GM12891 (cell line): ENCODE results near the gene GLIPR2.
"Not testable (repeated sequence)": the region's sequence is repeated elsewhere in the genome, so short reads cannot be mapped to it uniquely, and the experiment has no call there.

Experiments
- DNase-seq: peaks from one replicate; pipeline ENCODE4 v3.0.0; 2011; ENCODE audit warnings: low spot score; ENCODE audit not compliant: insufficient read length
- FAIRE-seq: peaks from 2 replicates; lab custom pipeline; 2011; peaks lifted over from hg19 to GRCh38; lab: Jason Lieb, UNC
- PAX5 ChIP-seq: IDR thresholded peaks from 2 replicates; pipeline ENCODE4 v1.6.1; 2011; ENCODE audit warnings: low read length, moderate library complexity, mild to moderate bottlenecking; ENCODE audit not compliant: insufficient read depth, severe bottlenecking
- POLR2A ChIP-seq: IDR thresholded peaks from 2 replicates; pipeline ENCODE4 v1.6.1; 2011; ENCODE audit warnings: low read depth, low read length, control low read depth
- POLR2AphosphoS5 ChIP-seq: IDR thresholded peaks from 2 replicates; pipeline ENCODE4 v1.6.1; 2011; ENCODE audit warnings: low read depth, low read length, control low read depth
- POU2F2 ChIP-seq: IDR thresholded peaks from 2 replicates; pipeline ENCODE4 v1.6.1; 2011; ENCODE audit warnings: low read depth, mild to moderate bottlenecking, control low read depth, low read length, moderate library complexity
- SPI1 ChIP-seq: IDR thresholded peaks from 2 replicates; pipeline ENCODE4 v1.6.1; 2011; ENCODE audit warnings: low read depth, low read length, control low read depth
- TAF1 ChIP-seq: IDR thresholded peaks from 2 replicates; pipeline ENCODE4 v1.6.1; 2011; ENCODE audit warnings: low read depth, low read length, control low read depth

GLIPR2 gene

DNA sequence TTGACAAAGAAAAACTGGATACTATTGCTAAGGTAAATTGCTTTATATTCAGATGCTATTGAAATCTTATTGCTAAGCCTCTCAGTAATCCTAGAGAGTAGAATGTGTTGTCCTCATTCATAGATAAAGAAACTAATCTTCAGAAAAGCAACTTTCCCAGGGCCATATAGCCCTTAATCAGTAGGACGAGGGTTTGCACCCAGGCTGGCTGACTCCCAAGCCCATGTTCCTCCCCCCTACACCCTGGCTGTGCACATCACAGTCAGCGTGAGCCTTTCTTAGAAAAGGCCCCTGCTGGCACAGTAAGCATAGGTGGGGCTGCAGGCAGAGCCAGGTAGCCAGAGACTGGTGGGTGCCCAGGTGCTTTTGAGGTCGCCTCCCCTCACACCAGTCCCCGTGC lies 15.8 kb upstream of the GLIPR2 start:
- no peak for TF ChIP-seq PAX5
- no peak for TF ChIP-seq POLR2AphosphoS5
- no peak for TF ChIP-seq POLR2A
- TF ChIP-seq SPI1, result no peak
- TF ChIP-seq POU2F2, result no peak
- TF ChIP-seq TAF1, result no peak
- no peak for FAIRE-seq
- no peak for DNase-seq

- TF ChIP-seq SPI1 (no peak), TAF1 (no peak), POU2F2 (no peak), POLR2A (no peak), PAX5 (no peak), POLR2AphosphoS5 (no peak)
- DNase-seq (no peak), FAIRE-seq (no peak)
Observed at GRCh38 chr9:36121971-36122370, 14.6 kb upstream of the GLIPR2 start.

DNA sequence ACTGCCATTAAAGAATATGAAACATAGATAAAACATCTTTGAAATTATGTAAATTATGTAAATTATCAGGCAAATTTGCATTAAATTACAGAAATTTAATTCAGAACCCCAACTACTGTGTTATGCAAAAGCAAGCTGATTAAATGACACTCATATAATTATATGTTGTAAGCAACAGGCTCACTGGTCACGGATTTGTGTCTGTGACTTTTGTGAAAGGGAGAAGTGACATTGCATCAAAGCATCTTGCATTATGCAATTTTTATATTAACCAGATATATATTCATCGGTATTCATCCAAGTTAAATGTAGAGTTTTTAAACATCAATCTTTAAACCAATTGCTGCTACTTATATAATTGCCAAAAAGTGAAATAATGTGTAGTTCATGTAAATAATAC lies 13.0 kb upstream of the GLIPR2 start:
- no peak for DNase-seq
- TF ChIP-seq POU2F2, result no peak
- TF ChIP-seq TAF1, result no peak
- TF ChIP-seq POLR2A, result no peak
- no peak for TF ChIP-seq SPI1
- TF ChIP-seq POLR2AphosphoS5, result no peak
- no peak for TF ChIP-seq PAX5
- no peak for FAIRE-seq

- TF ChIP-seq TAF1 (no peak), POLR2AphosphoS5 (no peak), POU2F2 (no peak), POLR2A (no peak), PAX5 (no peak), SPI1 (no peak)
- DNase-seq (no peak), FAIRE-seq (no peak)
Observed at GRCh38 chr9:36125062-36125855, 11.3 kb upstream of the GLIPR2 start.

DNA sequence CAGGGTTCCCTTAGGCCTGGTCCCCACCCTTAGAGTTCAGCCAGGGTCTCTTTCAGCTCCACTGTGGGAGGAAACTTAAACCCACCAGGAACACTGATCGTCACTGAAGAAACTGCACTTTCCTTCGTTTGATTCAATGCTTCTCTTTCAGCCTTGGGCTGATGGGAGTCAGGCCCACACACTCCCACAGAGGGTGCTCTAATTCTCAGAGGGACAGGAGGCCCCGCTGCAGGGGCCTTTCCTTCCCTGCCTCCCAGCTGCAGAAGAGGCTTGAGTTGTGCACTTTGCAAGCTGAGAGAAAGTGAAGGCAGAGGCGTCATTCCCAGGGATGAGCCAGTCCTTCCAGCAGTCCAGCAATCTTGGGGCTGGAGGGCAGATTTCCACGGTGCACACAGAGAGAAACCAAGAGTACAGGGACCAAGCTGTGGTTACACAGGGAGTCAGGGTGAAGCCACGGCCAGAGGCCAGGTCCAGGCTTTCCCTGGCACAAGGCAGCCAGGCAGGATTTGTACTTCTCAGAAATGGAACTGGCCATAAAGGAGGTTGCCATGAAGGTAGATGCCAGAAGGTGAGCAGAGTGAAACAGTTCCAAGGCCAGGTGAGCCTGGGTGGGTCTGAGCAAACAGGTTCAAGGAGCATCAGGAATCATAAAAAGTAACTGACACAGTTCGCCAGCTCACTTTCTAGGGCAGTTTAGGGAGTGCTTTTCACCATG lies 10.4 kb upstream of the GLIPR2 start:
- FAIRE-seq (no peak), DNase-seq (no peak)
- TF ChIP-seq SPI1 (no peak), PAX5 (no peak), TAF1 (no peak), POU2F2 (no peak), POLR2A (no peak), POLR2AphosphoS5 (no peak)

DNA sequence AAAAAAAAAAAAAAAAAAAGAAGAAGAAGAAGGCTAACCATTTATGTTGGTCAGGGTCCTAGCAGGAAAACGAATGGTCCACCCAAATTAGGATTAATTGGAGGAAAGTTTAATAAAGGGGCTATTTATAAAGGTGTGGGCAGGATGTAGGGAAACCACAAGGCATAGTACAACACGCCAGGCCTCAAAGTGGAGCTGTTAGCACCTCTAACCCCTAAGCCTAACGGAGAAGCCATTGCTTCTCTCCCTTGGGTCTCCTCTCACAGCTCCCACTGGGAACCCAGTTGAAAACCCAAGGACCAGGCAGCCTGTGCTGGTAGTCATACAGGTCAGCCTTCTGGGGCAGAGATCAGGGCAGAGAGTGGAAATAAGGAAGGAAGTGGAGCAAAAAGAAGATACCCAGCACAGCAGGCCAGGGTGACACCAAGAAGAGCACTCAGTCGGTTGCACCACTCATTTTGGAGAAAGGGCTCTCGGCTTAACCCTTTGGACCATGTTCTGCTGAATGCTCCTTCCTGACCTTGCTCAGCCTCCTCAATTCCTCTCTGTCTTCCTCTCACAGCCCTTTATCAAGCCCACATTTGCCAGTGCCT lies 8.8 kb upstream of the GLIPR2 start:
- TF ChIP-seq POLR2AphosphoS5 (no peak), SPI1 (no peak), POLR2A (no peak), TAF1 (no peak), PAX5 (no peak), POU2F2 (no peak)
- DNase-seq (no peak), FAIRE-seq (no peak)

DNA sequence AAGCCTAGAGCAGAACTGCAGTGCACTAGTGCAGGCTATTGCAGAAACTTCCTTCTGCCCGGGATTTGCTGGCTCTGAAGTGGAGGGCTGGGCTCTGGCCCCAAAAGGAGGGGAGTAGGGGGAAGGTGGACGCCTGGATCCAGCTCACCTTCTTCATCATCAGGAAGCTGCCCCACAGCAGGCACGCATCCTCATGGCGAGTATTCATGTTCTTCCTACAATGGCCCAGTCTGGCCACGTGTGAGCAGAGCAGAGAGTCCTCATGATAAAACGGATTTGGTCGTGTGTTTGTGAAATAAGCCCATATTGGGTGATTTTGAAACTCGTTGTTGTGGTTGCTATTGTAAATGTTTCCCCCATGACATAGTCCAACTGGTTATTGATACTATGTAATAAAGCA lies 8.2 kb upstream of the GLIPR2 start:
- DNase-seq (no peak), FAIRE-seq (no peak)
- TF ChIP-seq POU2F2, result no peak
- TF ChIP-seq POLR2AphosphoS5, result no peak
- no peak for TF ChIP-seq PAX5
- no peak for TF ChIP-seq SPI1
- no peak for TF ChIP-seq TAF1
- no peak for TF ChIP-seq POLR2A

- FAIRE-seq (no peak), DNase-seq (no peak)
- no peak for TF ChIP-seq POU2F2
- no peak for TF ChIP-seq POLR2AphosphoS5
- no peak for TF ChIP-seq SPI1
- TF ChIP-seq TAF1, result no peak
- TF ChIP-seq PAX5, result no peak
- no peak for TF ChIP-seq POLR2A
Observed at GRCh38 chr9:36129139-36129538, 7.4 kb upstream of the GLIPR2 start.

GRCh38 chr9:36131666-36132065 lies 4.9 kb upstream of the GLIPR2 start:
- not testable (repeated sequence) for DNase-seq, FAIRE-seq
